Mesodermal cell (in vitro differentiated cells): ENCODE data around the gene AGA. TPM values are rescaled to one million over a fixed set of nuclear protein-coding genes. Genes with fewer than 3 reads are reported as not detected.

Experiments
- H3K27ac ChIP-seq: 2 replicates; pipeline ENCODE4 v1.7.0; 2013; ENCODE audit warnings: mild to moderate bottlenecking, low read depth, low read length, moderate library complexity; ENCODE audit not compliant: severe bottlenecking
- H3K36me3 ChIP-seq: 2 replicates; pipeline ENCODE4 v1.7.1; 2013; ENCODE audit warnings: mild to moderate bottlenecking, low read length, moderate library complexity; ENCODE audit not compliant: control insufficient read depth, insufficient read depth
- H3K4me1 ChIP-seq: one replicate; pipeline ENCODE4 v1.7.1; 2013; ENCODE audit warnings: mild to moderate bottlenecking, low read length; ENCODE audit not compliant: insufficient read depth, control insufficient read depth, poor library complexity, severe bottlenecking
- H3K4me3 ChIP-seq: 2 replicates; pipeline ENCODE4 v1.7.0; 2013; ENCODE audit warnings: low read length, control low read depth, mild to moderate bottlenecking; ENCODE audit not compliant: insufficient read depth, poor library complexity, severe bottlenecking; ENCODE audit errors: extremely low read depth
- H3K9me3 ChIP-seq: 2 replicates; pipeline ENCODE4 v1.7.1; 2013; ENCODE audit warnings: mild to moderate bottlenecking, low read length, moderate library complexity; ENCODE audit not compliant: control insufficient read depth
- WGBS, 2 experiments: methylation state at CpG; one replicate each; pipeline ENCODE4 v1.1.5; 2013; ENCODE audit warnings: missing lambda C conversion rate in 2 of 2; ENCODE audit not compliant: insufficient coverage in 2 of 2; 5-methylcytosine and 5-hydroxymethylcytosine counted together
- polyA plus RNA-seq, 2 experiments: library from polyadenylated mRNA; stranded (reverse); fragments of 50-300 nt; gene quantifications; one replicate each; pipeline ENCODE4 v1.2.3, GENCODE V29; 2013

The AGA gene
- 6.2 TPM for polyA plus RNA-seq (2013, experiment 1 of 2)
- 5.9 TPM for polyA plus RNA-seq (2013, experiment 2 of 2)

- Histone ChIP-seq H3K4me1 (no peaks in the 10 kb centered on the region), H3K4me3 (peak within 1 kb of the TSS; percentile 41), H3K27ac (peak within 1 kb of the TSS; percentile 94), H3K9me3 (no peaks in the 10 kb centered on the region), H3K36me3 (no peaks in the 10 kb centered on the region)
- 2 to 3% methylated on average over 51 to 53 of the region's 60 CpGs for WGBS, 2 experiments
Observed at GRCh38 chr4:177441803-177442622, at the start of gene AGA. TSS of gene AGA (minus strand) at chr4:177442437. CDS start at chr4:177442375, 62 bp downstream.

GRCh38 chr4:177492022-177492421 lies 49.8 kb upstream of the AGA start:
- no peak overlapping the region for H3K27ac ChIP-seq
- no peaks in the 10 kb centered on the region for H3K9me3 ChIP-seq
- no peaks in the 10 kb centered on the region for H3K36me3 ChIP-seq
- H3K4me3 ChIP-seq, result no peak overlapping the region
- no peaks in the 10 kb centered on the region for H3K4me1 ChIP-seq
- 0 to 100% methylated on average over 1 of the region's 5 CpGs for WGBS, 2 experiments

GRCh38 chr4:177490769-177491168 lies 48.5 kb upstream of the AGA start:
- Histone ChIP-seq H3K4me3 (no peak overlapping the region), H3K9me3 (no peaks in the 10 kb centered on the region), H3K4me1 (no peaks in the 10 kb centered on the region), H3K27ac (no peak overlapping the region), H3K36me3 (no peaks in the 10 kb centered on the region)
- WGBS, 2 experiments, result 44 to 90% methylated on average over 1 to 2 of the region's 2 CpGs

- Histone ChIP-seq H3K4me1 (peaks cover under 1% of the 10 kb centered on the region), H3K36me3 (no peaks in the 10 kb centered on the region), H3K9me3 (no peaks in the 10 kb centered on the region), H3K27ac (no peak overlapping the region), H3K4me3 (no peak overlapping the region)
- WGBS, 2 experiments, result 100% methylated on average over 1 of the region's 1 CpG; no CpG with 5 or more reads in 1 of the 2 experiments
Observed at GRCh38 chr4:177489471-177490246, 47.4 kb upstream of the AGA start.

- H3K4me3 ChIP-seq, result no peak overlapping the region
- no peaks in the 10 kb centered on the region for H3K36me3 ChIP-seq
- peaks cover 11% of the 10 kb centered on the region for H3K4me1 ChIP-seq
- no peak overlapping the region for H3K27ac ChIP-seq
- no peaks in the 10 kb centered on the region for H3K9me3 ChIP-seq
- 100% methylated on average over 1 of the region's 1 CpG; no CpG with 5 or more reads in 1 of the 2 experiments for WGBS, 2 experiments
Observed at GRCh38 chr4:177487977-177488376, 45.7 kb upstream of the AGA start.

- Histone ChIP-seq H3K4me1 (peaks cover 11% of the 10 kb centered on the region), H3K27ac (no peak overlapping the region), H3K4me3 (no peak overlapping the region), H3K9me3 (no peaks in the 10 kb centered on the region), H3K36me3 (no peaks in the 10 kb centered on the region)
- WGBS, 2 experiments, result no CpG with 5 or more reads among the region's 1 CpG
Observed at GRCh38 chr4:177485528-177485927, 43.3 kb upstream of the AGA start.

- WGBS, 2 experiments, result 50% methylated on average over 1 of the region's 1 CpG; no CpG with 5 or more reads in 1 of the 2 experiments
Observed at GRCh38 chr4:177484613-177485021, 42.4 kb upstream of the AGA start.

GRCh38 chr4:177483760-177484159 lies 41.5 kb upstream of the AGA start:
- no peak overlapping the region for H3K4me3 ChIP-seq
- WGBS, 2 experiments, result 92 to 100% methylated on average over 2 to 3 of the region's 3 CpGs
- peaks cover 11% of the 10 kb centered on the region for H3K4me1 ChIP-seq
- H3K36me3 ChIP-seq, result no peaks in the 10 kb centered on the region
- H3K27ac ChIP-seq, result no peak overlapping the region
- H3K9me3 ChIP-seq, result no peaks in the 10 kb centered on the region

More at GRCh38 chr4:177484613-177485021, 42.4 kb upstream of the AGA start:
- no peak overlapping the region for H3K4me3 ChIP-seq
- H3K36me3 ChIP-seq, result no peaks in the 10 kb centered on the region
- peaks cover 11% of the 10 kb centered on the region for H3K4me1 ChIP-seq
- no peaks in the 10 kb centered on the region for H3K9me3 ChIP-seq
- no peak overlapping the region for H3K27ac ChIP-seq

GRCh38 chr4:177483271-177483670 lies 41.0 kb upstream of the AGA start:
- H3K4me1 ChIP-seq, result peaks cover 11% of the 10 kb centered on the region
- H3K36me3 ChIP-seq, result no peaks in the 10 kb centered on the region
- WGBS, 2 experiments, result no CpG with 5 or more reads among the region's 1 CpG
- no peaks in the 10 kb centered on the region for H3K9me3 ChIP-seq
- no peak overlapping the region for H3K4me3 ChIP-seq
- H3K27ac ChIP-seq, result no peak overlapping the region

- H3K4me3 ChIP-seq, result no peak overlapping the region
- H3K27ac ChIP-seq, result no peak overlapping the region
- H3K36me3 ChIP-seq, result no peaks in the 10 kb centered on the region
- no peaks in the 10 kb centered on the region for H3K9me3 ChIP-seq
- H3K4me1 ChIP-seq, result peaks cover 11% of the 10 kb centered on the region
Observed at GRCh38 chr4:177482367-177482766, 40.1 kb upstream of the AGA start.
